ENCODE data around the gene TPSD1. TPM values are rescaled to one million over a fixed set of nuclear protein-coding genes. Genes with fewer than 3 reads are reported as not detected.

Gene TPSD1
- total and polyA plus RNA-seq, 9 of the 15 experiments (the other 6 are each of a cell fraction or from before 2014, with no cell fraction given) = not detected

- TF ChIP-seq, protein P1, sequence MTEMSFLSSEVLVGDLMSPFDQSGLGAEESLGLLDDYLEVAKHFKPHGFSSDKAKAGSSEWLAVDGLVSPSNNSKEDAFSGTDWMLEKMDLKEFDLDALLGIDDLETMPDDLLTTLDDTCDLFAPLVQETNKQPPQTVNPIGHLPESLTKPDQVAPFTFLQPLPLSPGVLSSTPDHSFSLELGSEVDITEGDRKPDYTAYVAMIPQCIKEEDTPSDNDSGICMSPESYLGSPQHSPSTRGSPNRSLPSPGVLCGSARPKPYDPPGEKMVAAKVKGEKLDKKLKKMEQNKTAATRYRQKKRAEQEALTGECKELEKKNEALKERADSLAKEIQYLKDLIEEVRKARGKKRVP (CRISPR knock-in tag; IDR thresholded peaks at IDR 0.05) = no peak
- TF ChIP-seq LEF1 (IDR thresholded peaks at IDR 0.05) (no peak), ZNF282 (CRISPR knock-in tag; IDR thresholded peaks at IDR 0.05) (no peak), XRCC5 (IDR thresholded peaks at IDR 0.05; ENCODE audit: low read depth, low read length) (no peak), PATZ1 (CRISPR knock-in tag; IDR thresholded peaks at IDR 0.05; ENCODE audit: borderline replicate concordance) (no peak), ZNF551 (CRISPR knock-in tag; IDR thresholded peaks at IDR 0.05) (no peak), PTRF (tag; IDR thresholded peaks at IDR 0.05) (no peak), ELF1 (tag; IDR thresholded peaks at IDR 0.05) (peak; percentile 66), BMI1 (IDR thresholded peaks at IDR 0.05; ENCODE audit: low read length) (no peak), PHF20 (IDR thresholded peaks at IDR 0.05; ENCODE audit: partially characterized antibody) (peak; percentile 54), ZKSCAN1 (IDR thresholded peaks at IDR 0.05; ENCODE audit: low read depth, low read length) (0 out of 2 replicates have a peak, but pooled peaks have one; percentile 40)
- TF ChIP-seq, protein P2, sequence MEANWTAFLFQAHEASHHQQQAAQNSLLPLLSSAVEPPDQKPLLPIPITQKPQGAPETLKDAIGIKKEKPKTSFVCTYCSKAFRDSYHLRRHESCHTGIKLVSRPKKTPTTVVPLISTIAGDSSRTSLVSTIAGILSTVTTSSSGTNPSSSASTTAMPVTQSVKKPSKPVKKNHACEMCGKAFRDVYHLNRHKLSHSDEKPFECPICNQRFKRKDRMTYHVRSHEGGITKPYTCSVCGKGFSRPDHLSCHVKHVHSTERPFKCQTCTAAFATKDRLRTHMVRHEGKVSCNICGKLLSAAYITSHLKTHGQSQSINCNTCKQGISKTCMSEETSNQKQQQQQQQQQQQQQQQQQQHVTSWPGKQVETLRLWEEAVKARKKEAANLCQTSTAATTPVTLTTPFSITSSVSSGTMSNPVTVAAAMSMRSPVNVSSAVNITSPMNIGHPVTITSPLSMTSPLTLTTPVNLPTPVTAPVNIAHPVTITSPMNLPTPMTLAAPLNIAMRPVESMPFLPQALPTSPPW (CRISPR knock-in tag; IDR thresholded peaks at IDR 0.05) = peak; percentile 98
- TF ChIP-seq, protein P3, sequence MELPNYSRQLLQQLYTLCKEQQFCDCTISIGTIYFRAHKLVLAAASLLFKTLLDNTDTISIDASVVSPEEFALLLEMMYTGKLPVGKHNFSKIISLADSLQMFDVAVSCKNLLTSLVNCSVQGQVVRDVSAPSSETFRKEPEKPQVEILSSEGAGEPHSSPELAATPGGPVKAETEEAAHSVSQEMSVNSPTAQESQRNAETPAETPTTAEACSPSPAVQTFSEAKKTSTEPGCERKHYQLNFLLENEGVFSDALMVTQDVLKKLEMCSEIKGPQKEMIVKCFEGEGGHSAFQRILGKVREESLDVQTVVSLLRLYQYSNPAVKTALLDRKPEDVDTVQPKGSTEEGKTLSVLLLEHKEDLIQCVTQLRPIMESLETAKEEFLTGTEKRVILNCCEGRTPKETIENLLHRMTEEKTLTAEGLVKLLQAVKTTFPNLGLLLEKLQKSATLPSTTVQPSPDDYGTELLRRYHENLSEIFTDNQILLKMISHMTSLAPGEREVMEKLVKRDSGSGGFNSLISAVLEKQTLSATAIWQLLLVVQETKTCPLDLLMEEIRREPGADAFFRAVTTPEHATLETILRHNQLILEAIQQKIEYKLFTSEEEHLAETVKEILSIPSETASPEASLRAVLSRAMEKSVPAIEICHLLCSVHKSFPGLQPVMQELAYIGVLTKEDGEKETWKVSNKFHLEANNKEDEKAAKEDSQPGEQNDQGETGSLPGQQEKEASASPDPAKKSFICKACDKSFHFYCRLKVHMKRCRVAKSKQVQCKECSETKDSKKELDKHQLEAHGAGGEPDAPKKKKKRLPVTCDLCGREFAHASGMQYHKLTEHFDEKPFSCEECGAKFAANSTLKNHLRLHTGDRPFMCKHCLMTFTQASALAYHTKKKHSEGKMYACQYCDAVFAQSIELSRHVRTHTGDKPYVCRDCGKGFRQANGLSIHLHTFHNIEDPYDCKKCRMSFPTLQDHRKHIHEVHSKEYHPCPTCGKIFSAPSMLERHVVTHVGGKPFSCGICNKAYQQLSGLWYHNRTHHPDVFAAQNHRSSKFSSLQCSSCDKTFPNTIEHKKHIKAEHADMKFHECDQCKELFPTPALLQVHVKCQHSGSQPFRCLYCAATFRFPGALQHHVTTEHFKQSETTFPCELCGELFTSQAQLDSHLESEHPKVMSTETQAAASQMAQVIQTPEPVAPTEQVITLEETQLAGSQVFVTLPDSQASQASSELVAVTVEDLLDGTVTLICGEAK (IDR thresholded peaks at IDR 0.05) = no peak
- TF ChIP-seq, protein P3 (CRISPR knock-in tag; IDR thresholded peaks at IDR 0.05) = no peak
These were observed 52.4 kb downstream of the TPSD1 start (continued) for GRCh38 chr16:1308036-1308976.
